ENCODE measurements around the gene ADAMTSL5. TPM values are rescaled to one million over a fixed set of nuclear protein-coding genes. Genes with fewer than 3 reads are reported as not detected.
A peak's percentile ranks its signal among the peaks of the same experiment; 100 is the strongest.
"Not testable (repeated sequence)": the region's sequence is repeated elsewhere in the genome, so short reads cannot be mapped to it uniquely, and the experiment has no call there.

Gene ADAMTSL5
- 10 to 100 TPM; 18.9 to 25.0 TPM for total RNA-seq
- long read RNA-seq, partial matches to known transcripts: 2 of 18 reads
- long read RNA-seq, other reads (novel, unspliced or antisense): 16 of 18 reads

DNA sequence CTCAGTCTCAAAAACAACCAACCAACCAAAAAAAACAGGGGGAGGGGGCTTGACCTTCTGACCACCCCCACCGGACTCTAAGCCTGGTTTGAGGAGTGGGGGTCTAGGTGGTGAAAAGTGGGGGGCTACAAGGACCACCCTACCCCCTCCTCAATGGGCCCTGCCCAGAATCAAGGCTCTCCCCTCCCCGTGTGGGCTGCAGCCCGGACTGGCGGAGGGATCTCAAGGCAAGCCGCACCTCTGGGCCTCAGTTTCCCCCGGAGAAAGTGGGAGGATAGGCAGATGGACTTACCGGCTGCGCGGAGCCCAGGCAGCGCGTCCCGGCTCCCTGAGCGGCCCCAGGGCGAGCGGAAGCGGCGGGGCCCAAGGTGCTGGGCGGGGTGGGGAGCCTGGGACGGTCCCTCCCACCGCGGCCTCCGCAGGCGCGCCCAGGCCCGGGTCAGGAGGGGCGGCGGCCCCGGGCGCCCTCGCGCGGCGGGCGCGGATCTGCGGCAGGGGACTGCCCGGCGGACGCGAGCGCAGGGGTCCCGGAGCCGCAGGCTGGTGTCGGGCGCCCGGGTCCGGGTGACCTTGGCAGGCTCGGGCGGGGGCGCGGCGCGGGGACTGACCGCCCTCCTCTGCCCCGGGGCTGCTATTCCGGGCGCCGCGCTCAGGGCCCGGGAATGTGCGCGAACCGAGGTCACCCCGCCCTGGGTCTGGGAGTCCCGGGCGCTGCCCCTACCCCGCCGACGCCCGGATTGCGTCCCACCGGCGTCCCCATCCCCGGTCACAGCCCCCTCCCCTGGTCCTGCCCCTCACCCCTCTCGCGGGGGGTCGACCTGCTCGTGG lies at the start of gene ADAMTSL5:
TSS of gene ADAMTSL5 (minus strand) at position 349 of the 828 bp plus-strand sequence. CDS start 2,076 bp downstream, outside the sequence.
- ATAC-seq (peak; percentile 60 to 74), DNase-seq (peak; percentile 69)
- intact Hi-C loops (cut with DNase I): no loop called here

DNA sequence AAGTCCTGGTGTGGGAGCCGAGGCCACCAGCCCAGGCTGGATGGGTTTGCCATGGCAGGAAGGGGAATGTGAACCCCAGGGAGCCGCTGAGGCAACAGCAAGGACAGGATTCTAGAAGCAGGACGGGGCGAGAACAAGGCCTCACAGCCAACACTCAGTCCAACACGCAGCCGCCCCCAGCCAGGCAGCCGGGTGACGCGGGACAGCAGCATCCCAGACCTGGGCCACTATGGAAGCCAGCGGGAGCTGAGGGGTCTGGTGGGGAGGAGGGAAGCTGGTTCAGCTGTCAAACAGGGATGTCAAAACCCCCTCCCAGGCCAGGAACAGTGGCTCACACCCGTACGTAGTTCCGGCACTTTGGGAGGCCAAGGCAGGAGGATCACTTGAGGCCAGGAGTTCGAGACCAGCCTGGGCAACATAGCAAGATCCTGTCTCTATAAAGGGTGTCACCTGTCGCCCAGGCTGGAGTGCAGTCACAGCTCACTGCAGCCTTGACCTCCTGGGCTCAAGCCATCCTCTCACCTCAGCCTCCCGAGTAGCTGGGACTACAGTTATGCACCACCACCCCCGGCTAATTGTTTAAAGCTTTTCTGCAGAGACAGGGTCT lies 48.5 kb upstream of the ADAMTSL5 start:
- ATAC-seq (no peak), DNase-seq (no peak)
- intact Hi-C loops (cut with DNase I): no loop called here

- no peak for DNase-seq
- intact Hi-C loops (cut with DNase I): no loop called here
- ATAC-seq: no peak
Observed at GRCh38 chr19:1560286-1560882, 47.6 kb upstream of the ADAMTSL5 start.

DNA sequence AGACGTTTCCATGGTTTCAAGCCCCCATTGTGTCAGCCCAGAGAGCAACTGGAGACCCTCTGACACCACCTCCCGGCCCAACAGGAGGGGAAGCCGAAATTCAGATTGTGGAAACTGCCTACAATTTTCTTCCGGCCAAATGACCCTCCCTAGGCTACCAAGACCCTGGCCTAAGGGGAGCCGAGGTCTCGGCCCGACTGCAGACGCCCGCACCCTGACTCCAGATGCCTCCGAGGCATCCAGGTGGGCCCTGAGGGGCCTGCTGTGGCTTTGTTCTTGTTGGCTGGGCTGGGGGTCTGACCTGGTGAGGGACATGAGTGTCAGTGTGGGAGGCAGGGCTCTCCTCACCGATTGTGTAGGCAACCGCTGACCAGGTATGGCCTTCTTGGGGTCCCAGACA lies 45.7 kb upstream of the ADAMTSL5 start:
- intact Hi-C loops (cut with DNase I): no loop called here

DNA sequence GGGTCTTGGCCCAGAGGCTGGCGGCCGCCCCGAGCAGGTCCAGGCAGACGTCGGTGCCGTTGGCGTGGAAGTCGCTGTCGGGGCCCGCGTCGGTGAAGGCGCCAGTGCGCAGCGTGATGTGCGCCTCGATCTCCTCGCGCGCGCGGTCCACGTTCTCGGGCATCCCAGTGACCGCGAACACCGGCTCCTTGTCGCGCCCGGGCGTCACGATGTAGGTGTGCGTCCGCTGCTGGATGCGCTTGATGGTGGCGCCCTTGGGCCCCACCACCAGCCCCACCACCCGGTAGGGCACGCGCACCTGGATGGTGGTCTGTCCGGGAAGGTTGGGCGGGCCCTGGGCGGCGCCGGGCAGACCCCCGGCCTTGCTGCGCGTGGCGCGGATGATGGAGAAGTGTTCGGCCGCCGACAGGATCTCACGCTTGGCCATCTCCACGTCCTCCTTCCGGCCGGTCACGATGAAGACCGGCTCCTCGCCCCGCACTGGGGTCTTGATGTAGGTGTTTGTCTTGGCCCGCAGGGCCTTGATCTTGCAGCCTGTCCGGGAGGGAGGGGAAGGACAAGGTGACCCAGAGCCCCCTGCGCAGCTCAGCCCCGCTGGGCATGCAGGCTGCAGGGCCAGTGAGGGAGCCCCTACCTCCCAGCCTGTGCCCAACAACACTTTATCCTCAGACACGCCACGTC lies 43.7 kb upstream of the ADAMTSL5 start:
- intact Hi-C loops (cut with DNase I): no loop called here
- DNase-seq (no peak), ATAC-seq (no peak)

More for the DNA sequence above, 45.7 kb upstream of the ADAMTSL5 start:
- ATAC-seq (no peak), DNase-seq (no peak)

- intact Hi-C loops (cut with DNase I): no loop called here
- ATAC-seq (no peak), DNase-seq (no peak)
Observed at GRCh38 chr19:1555487-1556389, 42.9 kb upstream of the ADAMTSL5 start.

DNA sequence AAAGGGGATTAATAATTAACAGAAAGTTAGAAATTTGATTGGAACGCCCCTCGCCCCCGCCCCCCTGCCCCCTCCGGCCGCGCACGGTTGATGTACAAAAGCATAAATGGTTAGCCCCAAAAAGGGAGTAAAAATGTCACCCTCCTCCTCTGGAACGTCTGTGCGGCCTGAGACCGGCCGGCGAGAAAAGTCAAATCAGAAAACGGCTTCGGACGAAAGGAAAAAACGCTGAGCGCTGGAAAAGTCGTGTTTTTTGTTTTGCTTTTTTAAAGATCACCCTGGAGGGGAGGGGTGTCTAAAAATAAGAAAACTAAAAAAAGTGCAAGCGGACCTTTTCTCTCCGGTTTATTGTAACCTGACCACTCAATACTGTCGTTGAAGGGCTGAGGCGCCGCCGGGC lies 42.1 kb upstream of the ADAMTSL5 start:
- intact Hi-C loops (cut with DNase I): no loop called here

GRCh38 chr19:1553415-1553814 lies 40.6 kb upstream of the ADAMTSL5 start:
- intact Hi-C loops (cut with DNase I): no loop called here
- DNase-seq: no peak
- no peak for ATAC-seq

More for the DNA sequence above, 42.1 kb upstream of the ADAMTSL5 start:
- no peak for ATAC-seq
- no peak for DNase-seq

GRCh38 chr19:1551068-1552040 lies 38.5 kb upstream of the ADAMTSL5 start:
- no peak for DNase-seq
- intact Hi-C loops (cut with DNase I): no loop called here
- ATAC-seq: no peak

DNA sequence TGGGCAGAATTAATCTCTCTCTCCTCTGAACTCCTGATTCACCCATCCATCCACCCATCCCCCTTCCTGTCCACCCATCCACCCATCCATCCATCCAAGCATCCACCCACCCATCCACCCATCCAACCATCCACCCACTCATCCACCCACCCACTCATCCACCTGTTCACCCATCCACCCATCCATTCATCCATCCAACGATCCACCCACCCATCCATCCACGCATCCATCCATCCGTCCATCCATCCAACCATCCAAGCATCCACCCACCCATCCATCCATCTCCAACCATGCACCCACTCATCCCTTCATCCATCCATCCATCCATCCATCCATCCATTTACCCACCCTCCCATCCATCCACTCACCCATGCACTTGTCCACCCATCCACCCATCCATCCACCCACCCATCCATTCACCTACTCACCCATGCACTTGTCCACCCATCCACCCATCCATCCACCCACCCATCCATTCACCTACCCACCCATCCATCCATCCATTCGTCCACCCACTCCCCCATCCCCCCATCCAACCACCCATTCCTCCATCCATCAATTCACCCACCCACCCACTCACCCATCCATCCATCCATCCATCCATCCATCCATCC lies 36.6 kb upstream of the ADAMTSL5 start:
- no peak for DNase-seq
- intact Hi-C loops (cut with DNase I): loop anchor here (5.0 to 10.0 kb wide), 3 partner anchors 123 to 218 kb away; no protein-coding TSS in a partner anchor
- ATAC-seq: no peak

DNA sequence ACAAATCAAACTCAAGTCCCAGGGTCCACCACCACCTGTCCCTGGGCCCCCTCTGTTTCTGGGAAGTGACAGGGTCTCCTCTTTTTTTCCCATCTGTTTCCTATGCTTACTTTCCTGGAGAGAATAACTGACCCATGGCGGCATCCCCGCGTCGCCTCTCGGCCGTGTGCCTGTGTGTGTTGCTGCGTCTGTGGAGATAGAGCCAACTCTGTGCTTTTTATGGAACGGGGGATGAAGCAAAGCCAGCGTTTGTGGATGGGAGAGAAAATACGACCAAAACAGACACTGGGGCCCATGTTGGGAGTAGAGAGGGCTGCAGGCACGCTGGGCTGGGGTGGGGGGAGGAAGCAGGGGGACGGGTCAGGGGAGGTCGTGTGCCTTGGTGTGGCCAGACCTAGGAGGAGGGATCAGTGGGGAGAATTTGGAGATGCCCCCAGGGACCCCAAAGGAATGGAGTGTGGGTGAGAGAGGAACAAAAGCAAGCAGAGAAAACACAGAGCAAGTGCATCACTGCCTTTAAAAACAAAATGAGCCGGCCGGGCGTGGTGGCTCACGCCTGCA lies 27.6 kb upstream of the ADAMTSL5 start:
- intact Hi-C loops (cut with DNase I): loop anchor here in 1 of 2 donors (10.0 kb wide), 1 partner anchor 224 kb away; no protein-coding TSS in a partner anchor
- ATAC-seq: peak; percentile 48 to 79
- no peak for DNase-seq

GRCh38 chr19:1539749-1540148 lies 26.9 kb upstream of the ADAMTSL5 start:
- intact Hi-C loops (cut with DNase I): loop anchor here in 1 of 2 donors (10.0 kb wide), 1 partner anchor 225 kb away; no protein-coding TSS in a partner anchor

GRCh38 chr19:1538978-1539377 lies 26.2 kb upstream of the ADAMTSL5 start:
- DNase-seq (no peak), ATAC-seq (peak in 1 of 2 donors; percentile 51)
- intact Hi-C loops (cut with DNase I): no loop called here

More at GRCh38 chr19:1539749-1540148, 26.9 kb upstream of the ADAMTSL5 start:
- ATAC-seq, DNase-seq: not testable (repeated sequence)

DNA sequence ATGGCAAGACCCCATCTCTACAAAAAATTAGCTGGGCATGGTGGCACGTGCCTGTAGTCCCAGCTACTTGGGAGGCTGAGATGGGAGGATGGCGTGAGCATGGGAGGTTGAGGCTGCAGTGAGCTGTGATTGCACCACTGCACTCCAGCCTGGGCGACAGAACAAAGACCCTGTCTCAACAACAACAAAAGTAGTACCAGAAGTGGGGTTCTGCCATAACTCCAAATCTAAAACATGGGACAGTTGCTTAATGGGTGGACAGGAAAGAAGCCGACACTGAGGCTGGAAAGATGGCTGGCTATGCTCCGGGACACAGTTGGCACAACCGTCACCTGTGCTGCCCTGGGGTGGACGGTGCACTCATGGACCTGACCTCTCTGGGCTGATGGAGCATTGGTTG lies 22.9 kb upstream of the ADAMTSL5 start:
- intact Hi-C loops (cut with DNase I); ATAC-seq; DNase-seq: not testable (repeated sequence)

DNA sequence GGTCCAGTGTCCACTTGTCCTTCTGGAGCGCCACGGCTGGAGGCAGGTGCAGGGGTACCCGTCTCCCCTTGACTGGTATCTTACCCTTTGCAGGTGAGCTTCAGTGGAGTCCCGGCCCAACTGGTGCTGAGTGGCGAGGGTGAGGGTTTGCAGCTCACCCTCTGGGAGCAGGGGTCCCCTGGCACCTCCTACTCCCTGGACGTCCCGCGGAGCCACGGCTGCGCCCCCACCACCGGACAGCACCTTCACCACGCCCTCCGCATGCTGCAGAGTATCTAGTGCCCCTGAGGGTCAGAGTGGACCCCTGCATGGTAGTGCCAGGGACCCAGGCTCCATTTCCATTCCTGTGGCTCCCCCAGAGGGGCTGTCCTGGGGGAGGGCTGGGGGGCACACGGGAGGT lies 22.2 kb upstream of the ADAMTSL5 start:
- DNase-seq: no peak
- no peak for ATAC-seq
- intact Hi-C loops (cut with DNase I): no loop called here

- intact Hi-C loops (cut with DNase I): no loop called here
- ATAC-seq: no peak
- DNase-seq: no peak
Observed at GRCh38 chr19:1533510-1534150, 20.8 kb upstream of the ADAMTSL5 start.
